ENCODE data around the gene KIAA1671.

Gene KIAA1671

DNA sequence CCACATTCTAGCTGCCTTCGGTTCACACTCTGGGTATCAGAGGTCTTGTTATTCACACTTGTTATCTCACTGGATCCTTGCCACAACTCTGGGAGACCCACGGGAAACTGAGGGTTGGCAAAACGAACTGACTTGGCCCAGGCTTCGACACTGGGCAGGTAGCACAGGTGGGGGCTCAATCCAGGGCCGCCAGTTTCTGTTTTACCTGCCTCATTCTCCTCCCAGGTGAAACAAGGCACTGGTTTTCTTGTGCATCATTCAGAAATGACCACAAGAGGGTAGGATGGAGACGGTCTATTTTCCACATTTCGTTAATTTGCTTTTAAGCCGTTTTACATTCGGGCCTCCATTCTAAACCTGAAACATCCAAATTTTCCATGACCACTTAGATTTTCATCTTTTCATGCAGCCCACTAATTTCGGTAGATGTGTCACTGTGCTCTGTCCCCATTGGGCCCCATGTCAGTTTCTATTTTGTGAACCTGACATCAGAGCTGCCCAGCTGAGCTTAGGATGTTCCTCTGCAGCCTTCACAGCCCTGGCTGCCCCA, 108.1 kb downstream of the KIAA1671 start:
- DNase-seq (ENCODE audit: low read depth), result no peak
- no peak overlapping the region for H3K4me3 ChIP-seq (ENCODE audit: low read length)
- TF ChIP-seq, protein P1, sequence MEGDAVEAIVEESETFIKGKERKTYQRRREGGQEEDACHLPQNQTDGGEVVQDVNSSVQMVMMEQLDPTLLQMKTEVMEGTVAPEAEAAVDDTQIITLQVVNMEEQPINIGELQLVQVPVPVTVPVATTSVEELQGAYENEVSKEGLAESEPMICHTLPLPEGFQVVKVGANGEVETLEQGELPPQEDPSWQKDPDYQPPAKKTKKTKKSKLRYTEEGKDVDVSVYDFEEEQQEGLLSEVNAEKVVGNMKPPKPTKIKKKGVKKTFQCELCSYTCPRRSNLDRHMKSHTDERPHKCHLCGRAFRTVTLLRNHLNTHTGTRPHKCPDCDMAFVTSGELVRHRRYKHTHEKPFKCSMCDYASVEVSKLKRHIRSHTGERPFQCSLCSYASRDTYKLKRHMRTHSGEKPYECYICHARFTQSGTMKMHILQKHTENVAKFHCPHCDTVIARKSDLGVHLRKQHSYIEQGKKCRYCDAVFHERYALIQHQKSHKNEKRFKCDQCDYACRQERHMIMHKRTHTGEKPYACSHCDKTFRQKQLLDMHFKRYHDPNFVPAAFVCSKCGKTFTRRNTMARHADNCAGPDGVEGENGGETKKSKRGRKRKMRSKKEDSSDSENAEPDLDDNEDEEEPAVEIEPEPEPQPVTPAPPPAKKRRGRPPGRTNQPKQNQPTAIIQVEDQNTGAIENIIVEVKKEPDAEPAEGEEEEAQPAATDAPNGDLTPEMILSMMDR (conservative IDR thresholded peaks at IDR 0.05; ENCODE audit: low read length), result no peak

DNA sequence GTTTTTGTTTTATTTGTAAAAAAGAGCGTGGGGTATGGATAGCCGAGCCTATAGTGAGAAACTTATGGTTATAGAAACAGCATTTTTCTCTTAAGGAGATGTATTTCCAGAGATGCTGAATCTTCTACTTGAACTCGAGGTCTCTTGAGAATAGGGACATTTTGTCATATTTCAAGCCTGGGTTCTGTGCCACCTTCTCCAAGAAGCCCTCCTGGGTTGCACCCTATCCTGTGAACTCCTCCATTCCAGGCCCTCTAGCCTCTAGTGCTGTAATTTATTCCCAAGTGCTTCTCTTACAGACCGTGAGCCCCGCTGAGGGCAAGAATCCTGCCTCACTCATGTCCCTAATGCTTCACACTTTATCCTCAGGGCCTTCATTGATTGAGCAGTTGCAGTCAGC, 108.6 kb downstream of the KIAA1671 start:
- TF ChIP-seq, protein P1 (conservative IDR thresholded peaks at IDR 0.05; ENCODE audit: low read length), result no peak
- no peak overlapping the region for H3K4me3 ChIP-seq (ENCODE audit: low read length)
- DNase-seq (ENCODE audit: low read depth), result no peak

DNA sequence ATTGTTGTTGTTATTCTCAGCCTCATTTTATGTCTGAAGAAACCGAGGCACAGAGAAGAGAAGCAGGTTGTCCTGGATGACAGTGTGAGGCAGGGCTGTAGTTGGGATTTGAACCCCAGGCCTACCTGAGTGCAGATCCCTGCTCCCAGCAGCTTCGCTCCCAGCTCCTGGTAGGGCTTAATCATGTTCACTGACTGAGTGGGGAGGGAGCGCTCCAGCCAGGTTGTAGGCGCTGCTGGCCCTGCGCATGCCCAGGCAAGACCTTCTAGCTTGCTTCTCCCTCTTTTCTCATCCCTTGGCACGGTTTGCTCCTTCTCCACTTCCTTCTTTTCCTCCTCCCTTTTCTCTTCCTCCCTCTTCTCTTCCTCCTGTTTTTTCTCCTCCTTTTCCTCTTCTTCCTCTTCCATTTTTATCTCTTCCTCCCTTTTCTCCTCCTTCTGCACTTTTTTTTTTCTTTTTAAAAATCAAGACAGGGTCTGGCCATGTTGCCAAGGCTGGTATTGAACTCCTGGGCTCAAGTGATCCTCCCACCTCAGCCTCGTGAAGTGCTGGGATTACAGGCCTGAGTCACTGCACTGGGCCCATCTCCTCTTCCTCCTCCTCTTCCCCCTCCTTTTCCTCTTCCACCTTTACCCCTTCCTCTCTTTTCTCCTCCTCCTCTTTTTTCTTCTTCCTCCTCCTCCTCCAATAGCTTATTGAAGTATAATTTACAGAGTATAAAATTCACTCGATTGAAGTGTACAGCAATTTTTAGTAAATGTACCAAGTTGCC, 109.3 kb downstream of the KIAA1671 start:
- TF ChIP-seq, protein P1 (conservative IDR thresholded peaks at IDR 0.05; ENCODE audit: low read length), result no peak
- H3K4me3 ChIP-seq (ENCODE audit: low read length), result no peak overlapping the region
- DNase-seq (ENCODE audit: low read depth), result no peak

DNA sequence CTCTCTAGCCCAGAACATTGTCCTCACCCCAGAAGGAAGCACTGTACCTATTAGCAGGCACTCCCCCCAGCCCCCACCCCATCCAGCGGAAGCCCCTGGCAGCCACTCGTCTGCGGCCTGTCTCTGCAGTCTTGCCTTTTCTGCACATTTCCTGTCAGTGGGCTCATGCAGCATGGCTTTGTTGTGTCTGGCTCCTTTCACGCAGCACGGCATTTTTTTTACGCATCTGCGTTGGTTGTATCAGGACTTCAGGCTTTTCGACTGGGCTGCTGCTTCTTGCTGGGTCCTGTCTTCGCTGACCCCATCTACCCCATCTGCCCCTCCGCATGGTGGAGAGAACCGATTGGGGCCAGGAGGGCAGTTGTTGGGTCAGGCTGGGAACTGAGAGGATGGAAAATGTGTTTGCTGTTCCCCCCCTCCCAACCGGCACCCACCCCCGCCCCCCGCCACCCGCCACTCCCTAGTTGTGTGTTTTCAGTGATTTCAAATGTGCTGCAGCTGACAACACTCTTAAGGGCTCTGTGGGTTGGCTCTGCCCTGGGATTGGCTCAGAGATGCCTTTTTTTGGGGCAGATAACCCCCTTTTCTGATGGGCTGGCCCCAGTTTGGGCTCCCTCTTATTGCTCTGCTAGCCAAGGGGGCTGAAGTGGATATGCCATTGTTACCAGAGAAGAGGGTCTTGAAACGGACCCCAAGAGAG, 110.0 kb downstream of the KIAA1671 start:
- TF ChIP-seq, protein P1 (conservative IDR thresholded peaks at IDR 0.05; ENCODE audit: low read length), result no peak
- DNase-seq (ENCODE audit: low read depth), result no peak
- no peak overlapping the region for H3K4me3 ChIP-seq (ENCODE audit: low read length)

DNA sequence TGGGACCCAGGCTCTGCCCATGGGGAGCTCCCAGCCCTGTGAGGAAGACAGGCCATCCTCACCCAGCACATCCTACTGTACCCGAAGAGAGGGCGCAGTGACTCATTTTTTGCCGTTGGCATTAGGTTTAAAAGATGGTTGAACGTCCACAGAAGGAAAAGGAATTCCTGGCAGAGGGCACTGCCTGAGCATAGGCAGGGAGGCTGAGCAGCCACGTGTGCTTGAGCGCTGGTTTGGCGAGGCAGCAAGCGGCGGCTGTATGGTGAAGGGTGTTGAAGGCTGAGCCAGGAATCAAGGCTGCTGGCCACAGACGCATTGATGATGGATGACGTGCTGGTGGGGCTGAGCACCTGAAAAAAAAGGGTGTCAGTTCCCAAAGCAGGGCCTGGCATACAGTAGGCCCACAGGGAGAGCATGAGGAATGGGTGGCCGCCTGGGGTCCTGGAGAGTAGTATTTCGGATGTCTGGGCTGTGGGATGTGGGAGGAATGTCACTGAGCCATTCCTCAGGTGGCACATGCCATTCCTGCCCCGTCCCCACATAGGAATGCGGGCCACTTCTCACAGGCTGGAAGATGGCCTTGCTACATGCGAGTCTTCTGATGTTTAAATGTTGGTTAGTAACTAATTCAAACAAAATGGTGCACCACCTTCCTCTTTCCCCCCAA, 112.5 kb downstream of the KIAA1671 start:
- H3K4me3 ChIP-seq (ENCODE audit: low read length), result no peak overlapping the region
- no peak for DNase-seq (ENCODE audit: low read depth)
- TF ChIP-seq, protein P1 (conservative IDR thresholded peaks at IDR 0.05; ENCODE audit: low read length), result no peak

DNA sequence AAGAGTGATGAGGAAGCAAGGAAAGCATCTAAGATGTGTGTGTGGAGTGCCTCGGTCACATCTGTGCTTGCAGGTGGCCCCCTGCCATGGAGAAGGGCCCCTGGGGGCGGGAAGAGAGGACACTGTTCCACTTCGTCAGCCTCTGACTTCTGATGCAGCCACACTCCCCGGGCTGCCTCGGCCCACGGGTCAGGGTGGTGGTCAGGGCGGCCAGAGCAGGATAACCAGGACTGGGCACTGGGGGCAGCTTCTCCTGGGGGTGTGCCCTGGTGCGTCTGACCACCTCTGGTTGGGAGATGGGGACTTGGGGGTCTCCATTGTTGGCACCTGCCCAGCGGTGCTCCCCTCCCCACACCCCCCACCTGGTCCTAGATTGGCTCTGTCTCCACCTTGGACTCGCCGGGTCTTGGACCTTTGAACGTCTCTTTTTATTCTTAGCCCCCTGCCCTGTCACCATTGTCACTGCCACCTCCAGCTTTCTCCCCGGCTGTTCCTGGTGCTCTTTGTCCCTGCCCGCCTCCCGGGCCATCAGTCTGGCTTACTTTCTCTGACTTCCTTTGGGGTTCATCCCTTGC, 114.4 kb downstream of the KIAA1671 start:
- DNase-seq (ENCODE audit: low read depth), result no peak

More for the DNA sequence above, 114.4 kb downstream of the KIAA1671 start:
- TF ChIP-seq, protein P1 (conservative IDR thresholded peaks at IDR 0.05; ENCODE audit: low read length), result no peak
- no peak overlapping the region for H3K4me3 ChIP-seq (ENCODE audit: low read length)
